Mesenchymal stem cell (in vitro differentiated cells and primary cell): Measurements from ENCODE around the gene AQP9.
A peak's percentile ranks its signal among the peaks of the same experiment; 100 is the strongest.
"Not testable (repeated sequence)": the region's sequence is repeated elsewhere in the genome, so short reads cannot be mapped to it uniquely, and the experiment has no call there.

Experiments
- DNase-seq: peaks from one replicate; pipeline ENCODE4 v3.0.0-alpha.2; 2013
- H2AFZ ChIP-seq: one replicate; pipeline ENCODE4 v1.6.1; 2013; ENCODE audit warnings: low read depth, mild to moderate bottlenecking, control low read depth, inconsistent platforms, low read length, moderate library complexity
- H2AK5ac ChIP-seq: 2 replicates; pipeline ENCODE4 v1.6.1; 2013; ENCODE audit warnings: low read length, moderate library complexity, mild to moderate bottlenecking, inconsistent platforms; ENCODE audit not compliant: severe bottlenecking
- H2BK120ac ChIP-seq: one replicate; pipeline ENCODE4 v1.6.1; 2013; ENCODE audit warnings: low read depth, mild to moderate bottlenecking, inconsistent platforms, low read length, moderate library complexity
- H2BK12ac ChIP-seq, 2 experiments: one replicate each; pipeline ENCODE4 v1.6.1; 2013; ENCODE audit warnings: inconsistent platforms in 2 of 2, low read length in 2 of 2, mild to moderate bottlenecking in 2 of 2, moderate library complexity in 2 of 2, control low read depth in 1 of 2
- H2BK15ac ChIP-seq: one replicate; pipeline ENCODE4 v1.6.1; 2013; ENCODE audit warnings: mild to moderate bottlenecking, low read depth, inconsistent platforms; ENCODE audit not compliant: poor library complexity, severe bottlenecking
- H2BK5ac ChIP-seq: 2 replicates; pipeline ENCODE4 v1.6.1; 2013; ENCODE audit warnings: low read depth, mild to moderate bottlenecking, low read length, control low read depth, inconsistent platforms; ENCODE audit not compliant: poor library complexity, severe bottlenecking
- H3K14ac ChIP-seq, 2 experiments: one replicate each; pipeline ENCODE4 v1.6.1; 2013; ENCODE audit warnings: inconsistent platforms in 2 of 2, low read length in 2 of 2, control low read depth in 1 of 2, mild to moderate bottlenecking in 1 of 2, moderate library complexity in 1 of 2
- H3K18ac ChIP-seq, 2 experiments: one replicate each; pipeline ENCODE4 v1.6.1; 2013; ENCODE audit warnings: inconsistent platforms in 2 of 2, low read length in 2 of 2, control low read depth in 1 of 2, low read depth in 1 of 2, mild to moderate bottlenecking in 1 of 2
- H3K23ac ChIP-seq, 2 experiments: one replicate each; pipeline ENCODE4 v1.6.1; 2013; ENCODE audit warnings: inconsistent platforms in 2 of 2, low read length in 2 of 2, mild to moderate bottlenecking in 2 of 2, moderate library complexity in 2 of 2, control low read depth in 1 of 2
- H3K27ac ChIP-seq: 2 replicates; pipeline ENCODE4 v1.5.1; 2013; ENCODE audit warnings: mild to moderate bottlenecking, moderate library complexity, low read length, control low read depth, inconsistent platforms; ENCODE audit not compliant: poor library complexity, severe bottlenecking
- H3K27me3 ChIP-seq, 2 experiments: 2 replicates each; pipeline versions ENCODE4 v1.6.1 to v1.7.0; 2013; ENCODE audit warnings: low read length in 2 of 2, mild to moderate bottlenecking in 2 of 2, moderate library complexity in 2 of 2, control low read depth in 1 of 2, inconsistent platforms in 1 of 2; ENCODE audit not compliant: control insufficient read depth in 1 of 2, insufficient read depth in 1 of 2
- H3K36me3 ChIP-seq, 2 experiments: 2 replicates each; pipeline versions ENCODE4 v1.6.1 to v1.7.0; 2013; ENCODE audit warnings: low read length in 2 of 2, control low read depth in 1 of 2, inconsistent platforms in 1 of 2, low read depth in 1 of 2, mild to moderate bottlenecking in 1 of 2; ENCODE audit not compliant: insufficient read depth in 2 of 2, control insufficient read depth in 1 of 2
- H3K4ac ChIP-seq, 2 experiments: one replicate each; pipeline ENCODE4 v1.6.1; 2013; ENCODE audit warnings: inconsistent platforms in 2 of 2, low read length in 2 of 2, mild to moderate bottlenecking in 2 of 2, moderate library complexity in 2 of 2, control low read depth in 1 of 2, low read depth in 1 of 2
- H3K4me1 ChIP-seq: 2 replicates; pipeline ENCODE4 v1.6.1; 2013; ENCODE audit warnings: low read depth, low read length, control low read depth; ENCODE audit not compliant: control insufficient read depth, insufficient read depth
- H3K4me2 ChIP-seq: 2 replicates; pipeline ENCODE4 v1.6.1; 2013; ENCODE audit warnings: low read length, mild to moderate bottlenecking, inconsistent platforms; ENCODE audit not compliant: poor library complexity, severe bottlenecking
- H3K4me3 ChIP-seq, 2 experiments: 2 replicates each; pipeline versions ENCODE4 v1.5.1 to v1.7.0; 2013; ENCODE audit warnings: low read length in 2 of 2, mild to moderate bottlenecking in 2 of 2, control low read depth in 1 of 2, low read depth in 1 of 2; ENCODE audit not compliant: insufficient read depth in 1 of 2
- H3K79me1 ChIP-seq: replicated peaks from 2 replicates; pipeline ENCODE4 v1.6.1; 2013; ENCODE audit warnings: mild to moderate bottlenecking, control low read depth, low read length, inconsistent platforms; ENCODE audit not compliant: poor library complexity, severe bottlenecking
- H3K9ac ChIP-seq: 2 replicates; pipeline ENCODE4 v1.7.0; 2013; ENCODE audit warnings: mild to moderate bottlenecking, low read length, moderate library complexity
- H3K9me3 ChIP-seq: 2 replicates; pipeline ENCODE4 v1.7.0; 2013; ENCODE audit warnings: mild to moderate bottlenecking, low read length; ENCODE audit not compliant: control insufficient read depth
- H4K8ac ChIP-seq: one replicate; pipeline ENCODE4 v1.6.1; 2013; ENCODE audit warnings: inconsistent platforms, mild to moderate bottlenecking, low read length, moderate library complexity
- H4K91ac ChIP-seq: one replicate; pipeline ENCODE4 v1.6.1; 2013; ENCODE audit warnings: mild to moderate bottlenecking, low read length, inconsistent platforms
- WGBS: methylation state at CpG from one replicate; pipeline ENCODE4 v1.1.7; 2013; ENCODE audit warnings: mixed read lengths; 5-methylcytosine and 5-hydroxymethylcytosine counted together

AQP9 gene

GRCh38 chr15:58210031-58210430 lies 71.8 kb downstream of the AQP9 start:
- H2BK15ac ChIP-seq, H3K27ac ChIP-seq, H3K4me1 ChIP-seq, H3K18ac ChIP-seq, H3K9me3 ChIP-seq, H3K23ac ChIP-seq, H3K14ac ChIP-seq, H3K4me2 ChIP-seq, H2BK5ac ChIP-seq, H4K8ac ChIP-seq, H2BK120ac ChIP-seq, H4K91ac ChIP-seq, H2BK12ac ChIP-seq, H3K36me3 ChIP-seq, DNase-seq, H3K4me3 ChIP-seq, H3K79me1 ChIP-seq, H2AFZ ChIP-seq, H3K4ac ChIP-seq, H2AK5ac ChIP-seq, H3K27me3 ChIP-seq: not testable (repeated sequence)
- peak overlapping the region; percentile 20 for H3K9ac ChIP-seq
- 82% methylated on average over 4 of the region's 4 CpGs for WGBS

DNA sequence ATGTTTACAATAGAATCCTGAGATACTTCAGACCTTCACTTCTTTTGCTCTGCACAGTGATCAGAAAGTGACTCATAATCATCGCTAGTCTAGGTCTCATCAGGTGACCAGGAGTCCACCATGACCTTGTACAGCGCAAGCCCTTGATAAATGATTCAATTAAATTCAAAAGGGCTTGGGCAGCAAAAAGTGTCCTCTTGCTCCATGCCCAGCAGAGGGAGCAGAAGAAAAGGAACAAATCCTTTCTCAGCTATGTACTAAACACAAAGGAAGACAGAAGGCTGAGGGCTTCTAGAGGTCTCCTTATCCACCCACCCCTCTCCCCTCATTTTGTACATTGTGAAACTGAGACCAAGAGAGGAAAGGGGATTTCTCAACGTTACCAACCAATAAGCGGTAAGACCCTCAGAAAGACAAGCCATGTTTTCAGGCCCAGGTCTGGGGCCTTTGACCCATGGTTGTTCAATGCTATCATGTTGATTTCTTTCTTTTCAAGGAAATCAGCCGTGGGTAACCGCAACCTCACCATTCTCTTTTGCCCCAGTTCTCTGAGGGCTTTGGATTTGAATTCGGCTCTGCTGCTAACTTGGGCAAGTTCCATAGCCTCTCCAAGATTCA lies 74.8 kb downstream of the AQP9 start:
- no peak overlapping the region for H3K4me2 ChIP-seq
- no peak overlapping the region for H2BK12ac ChIP-seq
- no peaks in the 10 kb centered on the region for H3K36me3 ChIP-seq
- H3K27ac ChIP-seq, result no peak overlapping the region
- H3K14ac ChIP-seq, result no peak overlapping the region
- H2AK5ac ChIP-seq, result no peak overlapping the region
- no peak overlapping the region for H3K4me3 ChIP-seq
- no peaks in the 10 kb centered on the region for H3K27me3 ChIP-seq
- no peaks in the 10 kb centered on the region for H3K79me1 ChIP-seq
- H3K9ac ChIP-seq, result peak overlapping the region; percentile 82
- no peak overlapping the region for H4K8ac ChIP-seq
- H4K91ac ChIP-seq, result no peak overlapping the region
- no peak overlapping the region for H2BK5ac ChIP-seq
- H2AFZ ChIP-seq, result no peak overlapping the region
- H3K4me1 ChIP-seq, result no peaks in the 10 kb centered on the region
- no peak overlapping the region for H3K18ac ChIP-seq
- H2BK15ac ChIP-seq, result no peak overlapping the region
- H3K9me3 ChIP-seq, result no peaks in the 10 kb centered on the region
- no peak overlapping the region for H3K4ac ChIP-seq
- no peak overlapping the region for H2BK120ac ChIP-seq
- no peak overlapping the region for H3K23ac ChIP-seq
- no peak for DNase-seq
- WGBS, result 96% methylated on average over 6 of the region's 7 CpGs

- Histone ChIP-seq H3K36me3 (no peaks in the 10 kb centered on the region), H2BK120ac (no peak overlapping the region), H2BK12ac (no peak overlapping the region), H4K91ac (no peak overlapping the region), H3K79me1 (no peaks in the 10 kb centered on the region), H3K9ac (peak overlapping the region; percentile 82), H4K8ac (no peak overlapping the region), H3K4me2 (no peak overlapping the region), H2BK5ac (no peak overlapping the region), H3K23ac (no peak overlapping the region), H2BK15ac (no peak overlapping the region), H3K4me3 (no peak overlapping the region), H3K9me3 (no peaks in the 10 kb centered on the region), H3K27me3 (no peaks in the 10 kb centered on the region), H3K4ac (no peak overlapping the region), H2AK5ac (no peak overlapping the region), H2AFZ (no peak overlapping the region), H3K14ac (no peak overlapping the region), H3K4me1 (no peaks in the 10 kb centered on the region), H3K27ac (no peak overlapping the region), H3K18ac (no peak overlapping the region)
- no peak for DNase-seq
- WGBS, result 47% methylated on average over 3 of the region's 5 CpGs
These were observed 75.6 kb downstream of the AQP9 start for GRCh38 chr15:58213587-58214338.

GRCh38 chr15:58214591-58215340 lies 76.6 kb downstream of the AQP9 start:
- no peaks in the 10 kb centered on the region for H3K27me3 ChIP-seq
- DNase-seq, result no peak
- H4K91ac ChIP-seq, result no peak overlapping the region
- 89% methylated on average over 11 of the region's 11 CpGs for WGBS
- H3K4ac ChIP-seq, result no peak overlapping the region
- peaks cover 5% of the 10 kb centered on the region for H3K9me3 ChIP-seq
- H3K79me1 ChIP-seq, result no peaks in the 10 kb centered on the region
- no peak overlapping the region for H2AK5ac ChIP-seq
- H3K14ac ChIP-seq, result no peak overlapping the region
- H3K4me2 ChIP-seq, result no peak overlapping the region
- H3K9ac ChIP-seq, result peak overlapping the region; percentile 49
- no peak overlapping the region for H3K23ac ChIP-seq
- no peak overlapping the region for H2BK12ac ChIP-seq
- peak overlapping the region in 1 of 2 experiments; percentile 6 for H3K4me3 ChIP-seq
- no peaks in the 10 kb centered on the region for H3K36me3 ChIP-seq
- H2BK15ac ChIP-seq, result no peak overlapping the region
- H3K4me1 ChIP-seq, result no peaks in the 10 kb centered on the region
- no peak overlapping the region for H3K27ac ChIP-seq
- H3K18ac ChIP-seq, result no peak overlapping the region
- H2AFZ ChIP-seq, result no peak overlapping the region
- H4K8ac ChIP-seq, result no peak overlapping the region
- no peak overlapping the region for H2BK5ac ChIP-seq
- H2BK120ac ChIP-seq, result no peak overlapping the region
